AG09309 (cell line): ENCODE data around the gene PFDN1.

Experiments
- DNase-seq: peaks from one replicate; pipeline ENCODE4 v3.0.0-alpha.2; 2010; ENCODE audit warnings: low read depth
- H3K4me3 ChIP-seq: 2 replicates; pipeline ENCODE4 v1.5.1; 2011; ENCODE audit warnings: mild to moderate bottlenecking, low read depth, low read length, moderate library complexity; ENCODE audit not compliant: control insufficient read depth
- TF ChIP-seq, protein P1 (sequence below): IDR thresholded peaks from 2 replicates; pipeline ENCODE4 v1.5.1; 2011; ENCODE audit warnings: mild to moderate bottlenecking, low read depth, low read length, inconsistent platforms; ENCODE audit not compliant: insufficient read depth, control insufficient read depth; ENCODE audit errors: missing control alignments

Gene PFDN1

DNA sequence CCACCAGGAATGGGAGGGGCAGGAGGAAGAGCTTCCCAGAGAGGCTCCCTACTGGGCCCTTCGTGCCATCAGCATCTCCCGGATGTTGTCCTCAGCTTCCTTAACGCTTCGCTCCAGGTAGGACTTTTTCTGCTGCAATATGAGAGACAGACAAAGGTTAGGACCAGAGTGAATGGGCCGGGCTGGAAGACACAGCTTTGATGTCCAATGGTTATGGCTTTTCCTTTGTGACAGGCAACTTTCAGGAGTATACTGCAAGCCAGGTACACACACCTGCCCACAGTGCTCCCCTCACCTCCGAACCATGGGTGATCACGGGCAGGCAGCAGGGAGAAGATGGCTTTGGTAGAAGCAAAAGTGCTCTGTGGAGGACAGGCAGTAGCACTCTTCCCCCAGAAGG lies 57.0 kb downstream of the PFDN1 start:
- no peak for DNase-seq
- H3K4me3 ChIP-seq: no peak overlapping the region
- TF ChIP-seq, protein P1, sequence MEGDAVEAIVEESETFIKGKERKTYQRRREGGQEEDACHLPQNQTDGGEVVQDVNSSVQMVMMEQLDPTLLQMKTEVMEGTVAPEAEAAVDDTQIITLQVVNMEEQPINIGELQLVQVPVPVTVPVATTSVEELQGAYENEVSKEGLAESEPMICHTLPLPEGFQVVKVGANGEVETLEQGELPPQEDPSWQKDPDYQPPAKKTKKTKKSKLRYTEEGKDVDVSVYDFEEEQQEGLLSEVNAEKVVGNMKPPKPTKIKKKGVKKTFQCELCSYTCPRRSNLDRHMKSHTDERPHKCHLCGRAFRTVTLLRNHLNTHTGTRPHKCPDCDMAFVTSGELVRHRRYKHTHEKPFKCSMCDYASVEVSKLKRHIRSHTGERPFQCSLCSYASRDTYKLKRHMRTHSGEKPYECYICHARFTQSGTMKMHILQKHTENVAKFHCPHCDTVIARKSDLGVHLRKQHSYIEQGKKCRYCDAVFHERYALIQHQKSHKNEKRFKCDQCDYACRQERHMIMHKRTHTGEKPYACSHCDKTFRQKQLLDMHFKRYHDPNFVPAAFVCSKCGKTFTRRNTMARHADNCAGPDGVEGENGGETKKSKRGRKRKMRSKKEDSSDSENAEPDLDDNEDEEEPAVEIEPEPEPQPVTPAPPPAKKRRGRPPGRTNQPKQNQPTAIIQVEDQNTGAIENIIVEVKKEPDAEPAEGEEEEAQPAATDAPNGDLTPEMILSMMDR: no peak

DNA sequence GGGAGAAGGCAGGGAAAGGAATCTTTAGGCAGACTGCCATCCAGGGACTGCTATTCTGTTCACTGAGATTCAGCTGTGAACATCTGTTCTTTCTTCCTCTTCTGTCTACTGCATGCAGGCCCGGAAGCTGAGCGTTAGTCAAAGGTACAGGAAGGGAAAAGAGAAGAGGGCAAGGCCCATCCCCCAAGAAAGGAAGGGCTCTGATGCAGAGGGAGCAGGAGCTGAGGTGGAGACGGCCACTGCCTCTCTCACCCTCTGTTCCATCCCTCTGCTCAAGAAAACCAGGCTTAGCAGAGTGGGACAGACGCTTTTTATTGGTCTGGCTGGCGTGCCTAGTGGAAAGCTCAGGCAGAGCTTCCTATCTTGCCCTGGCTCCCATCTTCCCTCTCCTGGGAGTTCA lies 57.6 kb downstream of the PFDN1 start:
- TF ChIP-seq, protein P1: no peak
- H3K4me3 ChIP-seq: no peak overlapping the region
- DNase-seq: no peak

DNA sequence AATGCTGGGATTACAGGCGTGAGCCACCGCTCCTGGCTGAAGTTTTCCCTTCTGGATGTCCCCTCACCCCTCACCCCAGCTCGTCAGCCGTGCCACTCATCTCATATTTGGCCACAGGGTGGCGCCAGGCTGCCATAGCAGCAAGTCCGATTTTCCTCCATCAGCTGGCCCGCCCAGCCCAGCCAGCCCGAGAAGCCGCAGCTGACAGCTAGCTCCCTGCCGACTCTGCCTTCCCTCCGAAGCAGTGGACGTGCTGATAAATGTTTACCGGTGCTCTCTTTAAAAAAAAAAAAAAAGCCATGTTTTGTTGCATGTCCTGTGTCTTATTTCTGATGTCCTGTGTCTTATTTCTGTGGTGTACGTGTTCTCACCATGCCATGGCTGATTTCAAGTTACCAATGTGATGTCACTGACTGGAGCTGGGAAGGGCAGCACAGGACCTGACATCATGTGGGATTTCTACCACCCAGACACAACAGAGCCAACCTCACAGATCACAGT lies 58.3 kb downstream of the PFDN1 start:
- DNase-seq: peak; percentile 67
- H3K4me3 ChIP-seq: no peak overlapping the region
- TF ChIP-seq, protein P1: peak; percentile 89

DNA sequence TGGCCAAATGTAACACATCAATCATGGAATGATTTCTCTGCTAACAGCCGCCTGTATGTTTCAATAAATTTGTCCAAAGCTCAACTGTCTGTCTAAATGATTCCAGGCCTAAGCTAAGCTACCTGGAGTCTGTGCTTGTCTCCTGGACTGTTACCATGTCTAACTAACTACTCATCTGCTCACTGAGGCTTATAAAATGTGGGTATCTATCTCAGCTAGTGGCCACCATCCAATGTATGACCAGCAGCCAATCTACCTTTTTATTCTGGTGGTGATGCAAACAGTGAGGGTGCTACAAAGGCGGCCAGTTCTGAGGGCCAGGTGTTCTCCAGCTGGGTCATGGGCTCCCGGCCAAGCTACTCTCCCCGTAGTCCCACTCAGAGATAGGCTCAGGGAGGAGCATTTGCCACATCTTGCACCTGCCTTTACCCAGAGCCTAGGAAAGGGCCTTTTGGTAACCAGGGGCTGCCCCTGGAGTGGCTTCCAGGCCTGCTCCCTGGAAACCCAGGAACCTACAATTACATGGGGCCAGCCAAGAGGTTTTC lies 59.1 kb downstream of the PFDN1 start:
- no peak for DNase-seq
- no peak overlapping the region for H3K4me3 ChIP-seq
- TF ChIP-seq, protein P1: no peak

DNA sequence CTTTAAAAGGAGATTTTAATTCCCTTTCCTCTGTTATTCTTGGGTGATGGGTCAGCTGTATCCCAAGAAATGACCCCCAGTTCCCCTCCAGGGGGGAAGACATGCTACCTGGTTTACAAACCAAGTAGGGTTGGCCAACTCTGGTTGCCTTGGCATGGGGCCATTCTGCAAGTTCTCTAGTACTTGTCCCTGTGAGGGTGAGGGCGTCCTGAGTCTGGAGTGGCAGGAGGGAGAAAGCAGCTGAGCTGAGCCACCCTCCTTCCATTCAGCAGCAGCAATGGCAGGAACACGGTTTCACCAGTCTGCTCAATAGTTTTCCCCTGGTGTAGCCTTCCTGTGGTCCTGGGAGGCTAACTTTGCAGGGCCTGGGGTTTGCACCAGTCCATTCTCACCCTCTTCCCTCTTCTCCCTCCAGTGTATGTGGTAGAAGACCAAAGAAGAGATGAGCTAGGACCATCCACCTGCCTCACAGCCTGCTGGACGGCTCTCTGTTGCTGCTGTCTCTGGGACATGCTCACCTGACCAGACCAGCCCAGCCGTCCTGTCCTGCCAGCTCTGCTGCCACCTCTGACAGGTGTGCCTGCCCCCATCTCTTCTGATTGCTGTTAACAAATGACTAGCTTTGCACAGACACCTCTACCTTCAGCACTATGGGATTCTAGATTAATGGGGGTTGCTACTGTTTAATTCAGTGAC lies 59.9 kb downstream of the PFDN1 start:
- H3K4me3 ChIP-seq: no peak overlapping the region
- no peak for DNase-seq
- TF ChIP-seq, protein P1: no peak

DNA sequence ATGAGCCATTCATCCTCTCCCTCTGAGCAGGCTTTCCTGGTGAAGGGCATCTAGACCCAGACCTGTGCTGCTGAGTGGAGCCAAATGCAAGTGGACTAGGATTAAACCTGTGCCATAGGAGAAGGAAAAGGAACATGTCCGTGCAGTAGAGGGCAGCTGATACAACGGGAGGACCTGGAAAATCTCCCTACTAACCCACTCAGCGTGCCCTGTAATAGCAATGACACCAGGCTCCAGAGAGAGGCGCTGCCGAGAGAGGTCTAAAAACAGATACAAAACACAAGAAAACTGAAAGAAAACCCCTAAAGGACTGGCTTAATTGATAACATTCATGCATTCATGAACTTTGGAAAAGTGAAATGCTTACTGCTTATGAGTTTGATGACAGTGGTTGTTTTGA lies 60.8 kb downstream of the PFDN1 start:
- DNase-seq: no peak
- TF ChIP-seq, protein P1: no peak
- no peak overlapping the region for H3K4me3 ChIP-seq
